Transverse colon (tissue), 4 donors: Measurements from ENCODE around the gene TNNI3K.

Experiments used
- EP300 ChIP-seq: sonication (generic); formaldehyde crosslinking; IDR thresholded peaks from one replicate; pipeline ENCODE4 v1.6.1; 2017; ENCODE audit warnings: antibody characterized with exemption, low read depth
- POLR2A ChIP-seq: fragments of 450-650 bp; IDR thresholded peaks from one replicate; pipeline ENCODE4 v1.6.1; 2016; ENCODE audit warnings: antibody characterized with exemption, mild to moderate bottlenecking, moderate library complexity
- POLR2AphosphoS5 ChIP-seq, 3 donors: sonication (generic); formaldehyde crosslinking; IDR thresholded peaks; one replicate each; pipeline ENCODE4 v1.6.1; 2016; ENCODE audit warnings: antibody characterized with exemption in 3 of 3
- TF ChIP-seq, protein P1 (sequence below), 5 experiments: fragments of 200-600 bp in 3 of 5; fragments of 450-650 bp in 2 of 5; sonication (generic) in 3 of 5; IDR thresholded peaks; 1 replicate in 2 of 5; 2 replicates in 3 of 5; pipeline ENCODE4 v1.5.1; 2016 to 2017; ENCODE audit warnings: antibody characterized with exemption in 5 of 5, inconsistent platforms in 3 of 5, mild to moderate bottlenecking in 2 of 5, moderate library complexity in 1 of 5

DNA sequence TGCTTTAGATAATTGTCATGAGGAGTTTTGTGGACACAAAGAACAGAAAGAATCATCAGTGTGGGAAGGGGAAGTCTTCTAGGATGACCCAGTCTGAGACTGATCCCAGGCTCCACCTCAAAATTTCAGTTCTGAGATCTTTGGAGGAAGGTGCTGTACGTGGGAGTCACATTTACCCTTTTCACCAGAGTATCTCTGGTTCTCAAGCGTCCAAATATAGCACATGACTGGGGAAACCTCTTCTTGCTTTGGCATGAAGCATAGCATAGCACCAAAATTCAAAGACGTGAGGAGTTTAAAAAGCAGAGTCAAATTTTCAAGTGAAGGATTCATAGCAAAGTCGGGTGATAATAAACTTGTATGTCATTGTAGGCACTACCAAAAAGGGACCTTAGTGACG is 180.7 kb downstream of the TNNI3K start:
- TF ChIP-seq, protein P1, sequence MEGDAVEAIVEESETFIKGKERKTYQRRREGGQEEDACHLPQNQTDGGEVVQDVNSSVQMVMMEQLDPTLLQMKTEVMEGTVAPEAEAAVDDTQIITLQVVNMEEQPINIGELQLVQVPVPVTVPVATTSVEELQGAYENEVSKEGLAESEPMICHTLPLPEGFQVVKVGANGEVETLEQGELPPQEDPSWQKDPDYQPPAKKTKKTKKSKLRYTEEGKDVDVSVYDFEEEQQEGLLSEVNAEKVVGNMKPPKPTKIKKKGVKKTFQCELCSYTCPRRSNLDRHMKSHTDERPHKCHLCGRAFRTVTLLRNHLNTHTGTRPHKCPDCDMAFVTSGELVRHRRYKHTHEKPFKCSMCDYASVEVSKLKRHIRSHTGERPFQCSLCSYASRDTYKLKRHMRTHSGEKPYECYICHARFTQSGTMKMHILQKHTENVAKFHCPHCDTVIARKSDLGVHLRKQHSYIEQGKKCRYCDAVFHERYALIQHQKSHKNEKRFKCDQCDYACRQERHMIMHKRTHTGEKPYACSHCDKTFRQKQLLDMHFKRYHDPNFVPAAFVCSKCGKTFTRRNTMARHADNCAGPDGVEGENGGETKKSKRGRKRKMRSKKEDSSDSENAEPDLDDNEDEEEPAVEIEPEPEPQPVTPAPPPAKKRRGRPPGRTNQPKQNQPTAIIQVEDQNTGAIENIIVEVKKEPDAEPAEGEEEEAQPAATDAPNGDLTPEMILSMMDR (IDR thresholded peaks at IDR 0.05), result no peak
- TF ChIP-seq POLR2A (no peak), EP300 (no peak), POLR2AphosphoS5 (IDR thresholded peaks at IDR 0.05) (no peak)
